Lung microvascular endothelial cell (primary cell): ENCODE data around the gene RECQL5. TPM values are rescaled to one million over a fixed set of nuclear protein-coding genes. Genes with fewer than 3 reads are reported as not detected.
"Not testable (repeated sequence)": the region's sequence is repeated elsewhere in the genome, so short reads cannot be mapped to it uniquely, and the experiment has no call there.

Source experiments
- DNase-seq, 2 donors: peaks; one replicate each; pipeline versions ENCODE4 v3.0.0 to v3.0.0-alpha.2; 2010; ENCODE audit warnings: low read depth in 2 of 2
- total RNA-seq: library from RNA; depleted of rRNA; stranded (reverse); fragments of >200 nt; gene quantifications from 2 replicates; pipeline ENCODE4 v1.2.1, GENCODE V29; 2014

RECQL5 gene
- total RNA-seq, 1 donor from 2014 or later, result 15.7 TPM

DNA sequence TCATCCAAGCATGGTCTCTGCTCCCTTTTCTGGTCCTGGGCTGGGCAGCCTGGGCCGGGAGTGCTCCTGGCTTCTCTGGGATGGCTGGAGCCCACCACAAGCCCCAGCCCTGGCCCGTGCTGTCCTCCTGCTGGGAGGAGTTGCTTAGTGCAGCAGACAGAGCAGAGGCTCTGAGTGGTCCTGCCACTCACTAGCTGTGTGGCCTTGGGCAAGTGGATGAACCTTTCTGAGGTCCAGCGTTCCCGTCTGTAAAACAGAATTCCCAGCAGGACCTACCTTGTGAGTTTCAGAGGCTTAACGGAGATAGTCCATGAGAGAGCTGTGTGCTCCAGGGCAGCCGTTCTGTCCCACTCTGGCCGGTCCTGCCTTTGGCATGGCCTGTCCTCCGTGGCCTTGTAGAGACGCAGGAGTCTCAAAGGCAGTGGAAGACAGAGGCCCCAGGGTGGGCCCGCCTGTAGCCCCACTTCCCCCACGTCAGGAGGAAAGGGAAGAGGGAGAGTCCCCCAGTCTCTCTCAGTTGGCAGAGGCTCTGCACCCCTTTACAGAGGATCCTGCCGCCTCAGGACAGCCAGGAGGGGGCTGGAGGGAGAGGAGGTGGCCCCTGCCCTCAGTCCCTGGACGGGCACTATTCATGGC is 71.6 kb downstream of the RECQL5 start:
- no peak for DNase-seq

GRCh38 chr17:75594499-75595283 is 72.3 kb downstream of the RECQL5 start:
- DNase-seq, result no peak

- not testable (repeated sequence) for DNase-seq
Observed at GRCh38 chr17:75593430-75593829, 73.5 kb downstream of the RECQL5 start.

GRCh38 chr17:75592348-75593020 is 74.5 kb downstream of the RECQL5 start:
- DNase-seq, result no peak

DNA sequence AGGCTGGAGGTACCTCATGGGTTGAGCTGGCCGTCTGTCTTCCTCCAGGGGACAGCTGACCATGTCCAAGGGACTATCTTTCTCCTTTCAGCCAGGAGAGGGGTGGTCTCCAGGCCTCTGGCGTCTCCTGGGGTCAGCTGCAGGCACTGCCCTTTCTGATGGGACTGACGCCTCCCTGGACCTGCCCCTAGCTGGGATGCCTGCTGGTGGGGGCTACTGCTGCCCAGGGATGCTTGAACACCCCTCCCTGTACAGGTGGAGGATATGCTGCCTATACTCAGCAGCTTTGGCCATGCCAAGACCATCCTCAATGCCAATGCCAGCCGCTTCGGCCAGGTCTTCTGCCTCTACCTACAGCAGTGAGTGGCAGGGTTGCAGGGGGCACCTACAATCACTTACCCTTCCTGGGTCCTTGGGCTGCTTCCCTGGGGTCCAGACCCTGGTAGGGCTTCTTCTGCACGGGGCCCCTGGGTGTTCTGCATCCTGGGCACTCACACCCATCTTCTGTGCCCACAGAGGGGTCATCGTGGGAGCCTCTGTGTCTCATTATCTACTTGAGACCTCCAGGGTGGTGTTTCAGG is 75.1 kb downstream of the RECQL5 start:
- DNase-seq, result no peak

DNA sequence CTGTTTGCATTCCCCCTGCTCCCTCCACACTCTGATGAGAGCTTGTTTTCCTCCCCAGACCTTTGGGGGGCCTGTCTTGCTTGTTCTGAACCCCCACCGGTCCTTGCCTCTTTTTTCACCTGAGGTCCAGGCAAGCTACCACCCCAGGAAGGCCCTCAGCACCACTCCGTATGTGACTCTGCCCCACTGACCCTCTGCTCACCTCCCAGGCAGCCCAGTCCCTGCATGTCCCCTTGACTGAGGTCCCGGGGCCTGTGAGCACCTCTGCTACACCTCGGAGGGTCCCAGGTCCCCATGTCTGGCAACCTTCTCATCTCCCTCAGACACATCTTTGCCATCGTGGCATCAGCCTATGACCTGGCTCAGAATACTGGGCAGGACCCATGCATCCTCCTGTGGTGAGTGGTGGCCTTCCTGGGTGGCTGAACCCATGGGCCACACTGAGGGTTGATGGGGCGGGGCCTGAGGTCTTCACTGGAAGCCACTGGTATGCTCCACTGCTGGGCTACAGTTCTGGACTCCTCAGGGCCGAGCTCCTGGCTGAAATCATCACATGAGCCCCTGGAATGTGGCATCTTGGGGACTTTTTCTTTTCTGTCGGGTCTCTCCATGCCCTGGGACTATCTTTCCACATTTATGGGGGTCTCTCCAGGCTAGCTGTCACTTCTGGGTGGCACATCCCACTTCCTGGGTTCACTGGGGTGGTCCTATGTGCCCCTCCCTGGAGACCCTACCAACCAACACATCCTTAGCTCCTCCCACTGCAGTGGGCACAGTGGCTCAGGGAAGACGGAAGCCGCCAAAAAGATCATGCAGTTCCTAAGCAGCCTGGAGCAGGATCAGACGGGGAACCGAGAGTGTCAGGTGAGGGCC is 75.9 kb downstream of the RECQL5 start:
- no peak for DNase-seq

- no peak for DNase-seq
Observed at GRCh38 chr17:75590314-75590761, 76.6 kb downstream of the RECQL5 start.

- DNase-seq, result no peak
Observed at GRCh38 chr17:75589919-75590303, 77.0 kb downstream of the RECQL5 start.

GRCh38 chr17:75589012-75589918 is 77.7 kb downstream of the RECQL5 start:
- peak; percentile 76 to 91 for DNase-seq

DNA sequence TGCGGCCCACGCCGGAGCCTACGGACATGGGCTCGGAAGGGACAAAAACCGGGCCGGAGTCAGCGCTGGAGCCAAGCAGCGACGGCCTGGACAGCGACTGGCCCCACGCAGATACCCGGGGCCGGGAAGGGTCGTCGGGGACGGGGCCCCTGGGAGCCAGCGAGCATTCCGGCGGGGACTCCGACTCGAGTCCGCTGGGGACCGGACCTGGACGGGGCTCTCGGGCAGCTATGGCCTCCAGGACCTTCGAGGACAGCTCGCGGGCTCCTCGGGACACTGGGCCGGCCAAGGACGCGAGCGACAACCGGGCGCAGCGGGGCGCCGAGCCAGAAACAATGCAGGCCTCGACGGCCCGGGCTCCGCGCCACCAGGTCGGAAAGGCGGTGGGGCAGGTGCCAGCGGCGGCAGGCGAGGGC is 78.3 kb downstream of the RECQL5 start:
- DNase-seq, result peak in 1 of 2 donors; percentile 61

DNA sequence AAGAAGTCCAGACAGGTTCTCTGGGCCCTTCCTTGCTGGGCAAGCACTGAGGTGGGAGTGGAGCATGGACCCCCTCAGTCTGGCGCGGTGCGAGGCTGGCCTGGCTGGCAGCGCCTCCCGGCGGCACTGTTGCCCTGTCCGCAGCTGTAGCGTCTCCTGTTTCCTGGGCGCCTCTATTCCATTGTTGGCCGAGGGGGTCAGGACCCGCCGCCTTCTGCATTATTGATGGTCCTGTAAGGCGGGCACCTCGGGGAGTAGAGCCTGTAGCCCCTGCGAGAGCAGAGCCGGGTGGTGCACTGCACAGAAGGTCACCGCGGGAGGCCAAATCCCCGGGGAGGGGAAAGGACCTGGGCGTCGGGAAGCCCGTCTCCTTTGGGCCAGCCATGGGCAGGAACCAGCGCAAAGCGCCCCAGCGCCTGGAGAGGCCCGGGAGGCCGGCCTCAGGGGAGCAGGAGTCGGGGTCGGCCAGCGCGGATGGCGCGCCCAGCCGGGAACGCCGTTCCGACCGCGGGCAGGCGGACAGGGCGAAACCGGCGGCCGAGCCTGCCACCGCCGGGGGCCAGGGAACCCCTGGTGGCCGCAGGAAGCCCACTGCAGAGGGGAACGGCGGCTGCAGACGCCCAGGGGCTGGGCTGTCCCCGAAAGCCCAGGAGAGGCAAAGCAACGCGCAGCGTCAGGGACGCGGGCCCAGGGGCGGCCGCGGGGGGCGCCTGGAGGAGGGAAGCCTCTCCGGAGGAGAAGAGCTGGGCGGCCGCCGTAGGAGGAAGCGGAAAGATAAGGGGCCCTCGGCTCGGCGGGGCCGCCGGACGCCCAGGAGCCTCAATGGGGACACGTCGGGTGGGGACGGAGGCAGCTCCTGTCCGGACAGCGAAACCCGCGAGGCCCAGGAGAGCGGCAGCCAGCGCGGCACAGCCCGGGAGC is 79.0 kb downstream of the RECQL5 start, which contains the start of gene MYO15B:
TSS of gene MYO15B (plus strand) at position 126 of the 921 bp plus-strand sequence. CDS start at position 384, 258 bp downstream.
- peak; percentile 10 to 57 for DNase-seq

DNA sequence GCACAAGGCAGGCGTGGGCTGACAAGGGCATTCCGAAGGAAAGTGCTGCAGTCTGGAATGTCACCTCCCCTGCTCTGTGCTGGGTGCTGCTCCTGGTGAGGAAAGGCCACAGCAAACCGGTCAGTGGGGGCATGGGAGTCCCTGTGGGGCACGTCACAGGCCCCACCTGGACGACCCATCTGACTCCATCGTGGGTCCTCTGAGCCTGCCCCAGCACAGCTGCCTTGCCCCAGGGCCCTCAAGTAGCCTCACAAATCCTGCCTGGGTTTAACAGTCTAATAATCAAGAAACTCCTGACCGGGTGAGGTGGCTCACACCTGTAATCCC is 82.1 kb downstream of the RECQL5 start:
- no peak for DNase-seq

DNA sequence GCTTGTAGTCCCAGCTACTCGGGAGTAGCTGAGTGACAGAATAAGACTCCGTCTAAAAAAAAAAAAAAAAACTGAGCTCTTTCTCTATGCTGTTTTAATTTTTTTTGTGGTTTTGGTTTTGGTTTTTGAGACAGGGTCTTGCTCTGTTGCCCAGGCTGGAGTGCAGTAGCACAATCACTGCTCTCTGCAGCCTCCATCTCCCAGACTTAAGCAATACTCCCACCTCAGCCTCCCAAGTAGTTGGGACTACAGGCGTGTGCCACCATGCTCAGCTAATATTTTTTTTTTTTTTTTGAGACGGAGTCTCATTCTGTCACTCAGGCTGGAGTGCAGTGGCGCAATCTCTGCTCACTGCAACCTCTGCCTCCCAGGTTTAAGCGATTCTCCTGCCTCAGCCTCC is 83.8 kb downstream of the RECQL5 start:
- DNase-seq, result not testable (repeated sequence)

- not testable (repeated sequence) for DNase-seq
Observed at GRCh38 chr17:75581121-75581725, 85.7 kb downstream of the RECQL5 start.
